ENCODE measurements around the gene TUFT1.
"Not testable (repeated sequence)": the region's sequence is repeated elsewhere in the genome, so short reads cannot be mapped to it uniquely, and the experiment has no call there.

Gene TUFT1

GRCh38 chr1:151512801-151513625 is 27.1 kb upstream of the TUFT1 start:
- no peak for DNase-seq (ENCODE audit: low read depth)

DNA sequence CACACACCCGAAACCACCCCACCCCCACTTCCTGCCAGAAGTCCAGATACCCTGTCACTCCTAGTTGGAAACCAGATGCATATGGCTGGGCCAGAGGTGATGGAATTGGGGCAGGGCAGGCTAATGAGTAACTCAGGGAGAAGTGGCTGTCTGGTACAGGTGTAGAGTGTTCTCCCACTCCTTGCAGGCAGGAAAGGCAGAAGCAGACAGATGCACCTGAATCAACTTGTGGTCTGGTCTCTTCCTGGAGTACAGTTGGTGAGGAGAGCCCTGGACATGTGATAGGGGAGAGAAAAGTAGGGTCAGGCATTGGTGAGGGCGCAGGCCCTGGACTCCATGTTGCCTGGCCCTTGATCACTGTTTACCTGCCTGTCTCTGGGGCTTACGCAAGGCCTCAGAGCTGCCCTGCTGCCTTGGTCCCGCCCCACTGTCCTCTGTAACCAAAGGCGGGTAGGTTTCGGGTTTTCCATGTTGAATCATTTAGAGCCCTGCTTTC is 26.4 kb upstream of the TUFT1 start:
- no peak for DNase-seq (ENCODE audit: low read depth)

DNA sequence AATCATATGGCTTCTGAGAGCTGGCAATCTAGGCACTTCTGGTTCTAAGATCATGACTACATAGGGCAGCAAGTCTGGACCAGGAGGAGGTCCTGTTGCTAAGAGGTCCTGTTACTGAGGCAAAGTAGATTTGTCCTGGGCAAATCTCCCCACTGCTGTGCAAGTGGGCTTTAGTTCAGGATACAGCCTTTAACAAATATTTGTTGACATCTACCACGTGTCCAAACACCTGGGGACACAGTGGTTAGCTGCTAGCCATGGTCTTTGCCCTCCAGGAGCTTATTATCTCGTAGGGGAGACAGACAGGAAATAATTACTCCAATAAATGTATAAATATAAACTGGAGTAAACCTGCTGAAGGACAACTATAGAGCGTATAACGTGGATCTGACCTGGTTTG is 25.7 kb upstream of the TUFT1 start:
- DNase-seq (ENCODE audit: low read depth): no peak

GRCh38 chr1:151515265-151515664 is 24.8 kb upstream of the TUFT1 start:
- no peak for DNase-seq (ENCODE audit: low read depth)

DNA sequence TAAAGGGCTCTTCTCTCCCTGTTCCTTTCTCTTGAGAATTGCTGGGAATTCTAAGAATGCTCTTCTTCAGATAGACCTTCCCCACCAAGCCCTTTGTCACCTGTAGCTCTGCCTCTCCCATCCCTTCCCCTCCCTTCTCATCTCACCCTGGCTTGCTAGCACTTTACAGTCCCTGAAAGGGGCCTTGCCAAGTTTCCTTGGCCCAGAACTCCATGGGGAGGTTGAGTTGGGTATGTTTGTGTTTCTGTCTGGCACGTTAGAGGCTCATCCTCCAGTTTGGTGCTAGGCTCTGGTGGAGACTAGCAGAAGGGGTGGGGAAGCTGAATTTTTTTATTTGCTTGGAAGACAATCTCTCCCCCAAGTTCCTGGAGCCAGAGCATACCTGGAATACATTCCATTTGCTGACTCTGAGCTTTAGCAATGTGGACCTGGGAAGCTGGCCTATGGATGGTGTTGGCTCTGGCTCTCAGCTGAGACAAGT is 24.0 kb upstream of the TUFT1 start:
- no peak for DNase-seq (ENCODE audit: low read depth)

- no peak for DNase-seq (ENCODE audit: low read depth)
These were observed 21.7 kb upstream of the TUFT1 start for GRCh38 chr1:151518431-151518830.

GRCh38 chr1:151518936-151519335 is 21.2 kb upstream of the TUFT1 start:
- no peak for DNase-seq (ENCODE audit: low read depth)

- no peak for DNase-seq (ENCODE audit: low read depth)
These were observed 20.4 kb upstream of the TUFT1 start for GRCh38 chr1:151519667-151520066.

DNA sequence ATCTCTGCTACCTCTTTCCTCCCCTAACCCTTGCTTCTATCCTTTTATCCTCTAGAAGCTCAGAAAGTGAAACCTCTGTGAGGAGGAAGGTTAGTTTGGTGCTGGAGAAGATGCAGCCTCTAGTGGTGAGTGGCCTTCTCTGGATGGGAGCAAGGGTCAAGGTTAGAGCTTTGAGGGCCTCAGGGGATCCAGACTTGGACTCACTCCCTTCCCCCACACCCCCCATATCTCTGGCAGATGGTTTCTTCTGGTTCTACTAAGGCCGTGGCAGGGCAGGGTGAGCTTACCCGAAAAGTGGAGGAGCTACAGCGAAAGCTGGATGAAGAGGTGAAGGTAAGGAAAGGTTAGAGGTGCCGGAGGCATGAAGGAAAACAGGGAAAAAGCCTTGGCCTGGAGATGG is 19.8 kb upstream of the TUFT1 start:
- DNase-seq (ENCODE audit: low read depth): no peak

DNA sequence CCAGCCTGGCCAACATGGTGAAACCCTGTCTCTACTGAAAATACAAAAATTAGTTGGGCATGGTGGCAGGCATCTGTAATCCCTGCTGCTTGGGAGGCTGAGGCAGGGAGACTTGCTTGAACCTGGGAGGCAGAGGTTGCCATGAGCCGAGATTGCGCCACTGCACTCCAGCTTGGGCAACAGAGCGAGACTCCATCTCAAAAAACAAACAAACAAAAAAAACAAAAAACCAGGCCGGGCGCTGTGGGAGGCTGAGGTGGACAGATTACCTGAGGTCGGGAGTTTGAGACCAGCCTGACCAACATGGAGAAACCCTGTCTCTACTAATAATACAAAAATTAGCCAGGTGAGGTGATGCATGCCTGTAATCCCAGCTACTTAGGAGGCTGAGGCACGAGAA is 17.7 kb upstream of the TUFT1 start:
- DNase-seq (ENCODE audit: low read depth): not testable (repeated sequence)

DNA sequence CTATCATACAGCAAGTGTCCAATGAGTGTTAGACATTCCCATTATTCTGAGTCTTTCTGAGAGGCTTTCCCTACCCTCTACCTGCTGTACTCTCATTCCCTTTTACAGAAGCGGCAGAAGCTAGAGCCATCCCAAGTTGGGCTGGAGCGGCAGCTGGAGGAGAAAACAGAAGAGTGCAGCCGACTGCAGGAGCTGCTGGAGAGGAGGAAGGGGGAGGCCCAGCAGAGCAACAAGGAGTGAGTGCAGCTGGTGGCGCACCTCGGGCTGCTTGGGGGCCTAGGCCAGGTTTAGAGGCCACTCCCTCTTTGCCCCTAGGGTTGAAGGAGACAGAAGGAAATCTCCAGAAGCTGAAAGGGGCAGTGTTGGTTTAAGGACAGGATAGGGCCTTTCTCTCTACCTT is 16.8 kb upstream of the TUFT1 start:
- no peak for DNase-seq (ENCODE audit: low read depth)

GRCh38 chr1:151524736-151525135 is 15.4 kb upstream of the TUFT1 start:
- DNase-seq (ENCODE audit: low read depth): no peak

- no peak for DNase-seq (ENCODE audit: low read depth)
These were observed 13.2 kb upstream of the TUFT1 start for GRCh38 chr1:151526735-151527525.

GRCh38 chr1:151529211-151529702 is 10.9 kb upstream of the TUFT1 start:
- no peak for DNase-seq (ENCODE audit: low read depth)

DNA sequence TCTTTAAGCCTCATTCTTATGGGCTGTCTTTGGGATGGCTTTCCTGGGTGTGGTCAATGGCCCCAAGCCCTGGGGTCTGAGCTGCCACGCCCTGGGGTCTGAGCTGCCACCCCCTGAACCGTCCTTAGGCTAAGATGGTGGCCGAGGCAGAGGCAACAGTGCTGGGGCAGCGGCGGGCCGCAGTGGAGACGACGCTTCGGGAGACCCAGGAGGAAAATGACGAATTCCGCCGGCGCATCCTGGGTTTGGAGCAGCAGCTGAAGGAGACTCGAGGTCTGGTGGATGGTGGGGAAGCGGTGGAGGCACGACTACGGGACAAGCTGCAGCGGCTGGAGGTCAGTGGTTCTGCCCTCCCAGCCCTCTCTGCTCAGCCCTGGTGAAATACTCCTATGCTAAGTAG is 10.3 kb upstream of the TUFT1 start:
- no peak for DNase-seq (ENCODE audit: low read depth)

DNA sequence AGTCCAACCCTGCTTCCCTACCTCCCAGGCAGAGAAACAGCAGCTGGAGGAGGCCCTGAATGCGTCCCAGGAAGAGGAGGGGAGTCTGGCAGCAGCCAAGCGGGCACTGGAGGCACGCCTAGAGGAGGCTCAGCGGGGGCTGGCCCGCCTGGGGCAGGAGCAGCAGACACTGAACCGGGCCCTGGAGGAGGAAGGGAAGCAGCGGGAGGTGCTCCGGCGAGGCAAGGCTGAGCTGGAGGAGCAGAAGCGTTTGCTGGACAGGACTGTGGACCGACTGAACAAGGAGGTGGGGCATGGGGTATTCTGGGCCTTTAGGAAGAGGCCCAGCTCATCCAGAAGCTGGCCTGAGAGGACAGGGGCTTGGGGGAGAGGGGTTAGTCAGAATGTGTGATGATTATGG is 9.6 kb upstream of the TUFT1 start:
- DNase-seq (ENCODE audit: low read depth): no peak

DNA sequence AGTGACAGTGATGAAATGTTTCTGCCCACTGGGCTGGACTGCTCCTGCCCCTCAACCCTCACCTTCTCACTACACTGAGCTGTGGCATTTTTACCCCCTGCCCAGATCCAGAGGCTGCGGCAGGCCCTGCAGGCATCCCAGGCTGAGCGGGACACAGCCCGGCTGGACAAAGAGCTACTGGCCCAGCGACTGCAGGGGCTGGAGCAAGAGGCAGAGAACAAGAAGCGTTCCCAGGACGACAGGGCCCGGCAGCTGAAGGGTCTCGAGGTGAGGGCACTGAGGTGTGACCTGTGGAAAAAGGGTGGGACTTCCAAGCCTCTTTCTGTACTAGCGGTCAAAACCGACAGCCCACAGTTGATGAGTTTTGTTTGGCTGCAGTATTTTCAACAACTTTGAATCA is 6.2 kb upstream of the TUFT1 start:
- no peak for DNase-seq (ENCODE audit: low read depth)

GRCh38 chr1:151534662-151535278 is 5.3 kb upstream of the TUFT1 start:
- DNase-seq (ENCODE audit: low read depth): peak; percentile 67

DNA sequence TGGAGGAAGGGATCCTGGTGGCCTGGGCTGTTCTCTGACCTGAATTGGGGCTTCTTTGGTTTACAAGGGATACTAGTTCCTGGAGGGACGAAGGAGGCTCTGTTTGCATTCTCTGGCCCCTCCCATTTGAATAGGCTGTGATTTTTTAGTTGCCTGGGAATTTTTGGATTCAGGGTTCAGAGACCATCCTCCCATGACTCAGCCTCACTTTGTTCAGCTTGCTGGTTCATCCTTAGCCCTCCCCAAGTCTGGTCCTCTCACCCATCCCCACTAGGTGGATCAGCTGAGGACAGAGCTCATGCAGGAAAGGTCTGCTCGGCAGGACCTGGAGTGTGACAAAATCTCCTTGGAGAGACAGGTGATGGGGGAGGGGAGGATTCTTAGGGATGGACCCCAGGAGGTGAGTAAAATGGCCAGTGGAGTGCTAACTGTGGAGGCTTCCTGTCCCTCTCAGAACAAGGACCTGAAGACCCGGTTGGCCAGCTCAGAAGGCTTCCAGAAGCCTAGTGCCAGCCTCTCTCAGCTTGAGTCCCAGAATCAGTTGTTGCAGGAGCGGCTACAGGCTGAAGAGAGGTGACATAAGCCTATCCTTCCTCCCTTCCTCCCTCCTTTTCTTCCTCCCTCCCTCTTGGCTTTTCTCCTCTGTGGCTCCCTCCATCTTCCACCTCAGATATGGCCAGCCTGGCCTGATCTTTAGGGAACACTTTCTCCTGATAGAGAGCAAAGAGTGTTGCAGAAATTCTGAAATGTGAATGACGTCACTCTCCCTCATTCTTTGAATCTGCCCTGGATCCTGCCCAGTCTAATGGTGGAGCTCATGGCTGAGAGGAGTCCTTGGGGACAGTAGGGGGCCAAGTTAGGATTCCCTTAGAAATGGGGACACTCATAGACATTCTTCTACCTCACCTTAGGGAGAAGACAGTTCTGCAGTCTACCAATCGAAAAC is 4.5 kb upstream of the TUFT1 start:
- no peak for DNase-seq (ENCODE audit: low read depth)

GRCh38 chr1:151536499-151536898 is 3.6 kb upstream of the TUFT1 start:
- no peak for DNase-seq (ENCODE audit: low read depth)

DNA sequence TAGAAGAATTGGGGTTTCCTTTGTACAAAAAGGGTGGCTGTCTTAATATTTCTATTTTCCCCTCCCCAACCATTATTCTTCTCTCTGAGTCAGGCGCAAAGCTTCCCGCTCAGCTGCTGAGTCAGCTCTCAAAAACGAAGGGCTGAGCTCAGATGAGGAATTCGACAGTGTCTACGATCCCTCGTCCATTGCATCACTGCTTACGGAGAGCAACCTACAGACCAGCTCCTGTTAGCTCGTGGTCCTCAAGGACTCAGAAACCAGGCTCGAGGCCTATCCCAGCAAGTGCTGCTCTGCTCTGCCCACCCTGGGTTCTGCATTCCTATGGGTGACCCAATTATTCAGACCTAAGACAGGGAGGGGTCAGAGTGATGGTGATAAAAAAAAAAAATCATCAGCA is 3.0 kb upstream of the TUFT1 start:
- DNase-seq (ENCODE audit: low read depth): no peak
